ENCODE results near the gene ZNF141.
"Not testable (repeated sequence)": the region's sequence is repeated elsewhere in the genome, so short reads cannot be mapped to it uniquely, and the experiment has no call there.

Gene ZNF141

GRCh38 chr4:385934-386707 lies 48.5 kb downstream of the ZNF141 start:
- no peak for DNase-seq

- DNase-seq: no peak
These were observed 49.1 kb downstream of the ZNF141 start for GRCh38 chr4:386708-387105.

GRCh38 chr4:404006-404405 lies 66.4 kb downstream of the ZNF141 start:
- DNase-seq: no peak

GRCh38 chr4:408321-408720 lies 70.7 kb downstream of the ZNF141 start:
- not testable (repeated sequence) for DNase-seq

GRCh38 chr4:422587-422986 lies 85.0 kb downstream of the ZNF141 start:
- DNase-seq: no peak
